H1 (cell line): ENCODE data around the gene EIF4E1B. TPM values are rescaled to one million over a fixed set of nuclear protein-coding genes. Genes with fewer than 3 reads are reported as not detected.

Experiments used
- BCL11A ChIP-seq, 2 experiments: IDR thresholded peaks; one replicate each; pipeline ENCODE4 v1.6.1; 2011; ENCODE audit warnings: low read depth in 2 of 2, low read length in 2 of 2, mild to moderate bottlenecking in 2 of 2
- EZH2 ChIP-seq: fragments of 200-600 bp; sonication (generic); IDR thresholded peaks from 2 replicates; pipeline ENCODE4 v1.7.1; 2012; ENCODE audit warnings: low read depth, mild to moderate bottlenecking, moderate library complexity, low read length, inconsistent platforms; ENCODE audit not compliant: severe bottlenecking
- polyA plus RNA-seq, 7 experiments: library from polyadenylated mRNA; depleted of rRNA in 3 of 7; stranded (reverse) in 5 of 7; unstranded in 2 of 7; fragments of >200 nt in 5 of 7; fragments of 200-250 nt in 2 of 7; gene quantifications; 1 replicate in 5 of 7; 2 replicates in 1 of 7; 4 replicates in 1 of 7; pipeline versions ENCODE4 v1.2.1 to v1.2.3, GENCODE V29; 2011 to 2013; ENCODE audit warnings: missing spikeins in 2 of 7, mixed read lengths in 2 of 7
- total RNA-seq: library from RNA; stranded (reverse); fragmentation: NEBNext Ultra II Directional; extraction: Animal tissue kit (Norgen Biotek cat#: 25700); gene quantifications from 2 replicates; pipeline ENCODE4 v1.2.1, GENCODE V29; 2021

EIF4E1B gene
- total and polyA plus RNA-seq, 2 of the 8 experiments (the other 6 are each of a cell fraction or from before 2014, with no cell fraction given): 0.97 to 1.3 TPM

GRCh38 chr5:176663566-176663965 lies 33.1 kb downstream of the EIF4E1B start (continued):
- no peak for TF ChIP-seq EZH2
- no peak for TF ChIP-seq BCL11A (IDR thresholded peaks at IDR 0.05; ENCODE audit: low read depth in 2 of 2, low read length in 2 of 2)
